ENCODE measurements around the gene MAN2A1.

MAN2A1 gene

DNA sequence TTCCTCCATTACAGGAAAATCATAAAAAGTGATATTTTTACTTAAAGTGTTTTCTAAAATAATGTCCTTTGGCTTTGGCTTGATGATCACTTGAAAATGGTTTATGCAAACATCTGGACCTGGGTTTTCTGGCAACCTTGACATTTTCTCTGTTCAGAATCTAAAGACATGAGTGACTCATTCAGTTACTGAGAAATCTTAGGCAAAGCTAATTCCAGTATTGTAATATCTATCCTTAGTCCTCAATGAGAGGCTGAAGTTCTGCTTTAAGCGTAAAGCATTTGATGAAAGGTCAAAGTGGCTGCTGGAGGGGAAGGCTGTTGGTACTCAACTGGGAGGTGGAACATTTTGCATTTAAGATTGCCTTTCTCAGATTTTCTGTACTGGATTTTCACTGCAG is 2.3 kb downstream of the MAN2A1 start:
- POLR2A ChIA-PET, result no interaction called here
- H3K36me3 ChIP-seq (ENCODE audit: control insufficient read depth in 2 of 2, insufficient read depth in 1 of 2, low read length in 2 of 2), result no peaks in the 10 kb centered on the region
- H3K4me3 ChIP-seq (ENCODE audit: low read depth, low read length), result peak overlapping the region; percentile 94; the same call in 1 of the 2 replicates
- TF ChIP-seq BCL11A (tag by site-specific recombination; IDR thresholded peaks at IDR 0.05; ENCODE audit: low read depth), result no peak
- TF ChIP-seq PRDM6 (tag by site-specific recombination; IDR thresholded peaks at IDR 0.05), result peak; percentile 58
- H3K4me1 ChIP-seq (ENCODE audit: control insufficient read depth, insufficient read depth, low read length), result peaks cover 20% of the 10 kb centered on the region
- CTCF ChIA-PET, result interaction anchor here (0.8 to 1.0 kb wide), 2 partner anchors 10 to 144 kb away, joined by 3 to 4 read pairs; no protein-coding TSS in a partner anchor
- H3K27ac ChIP-seq (ENCODE audit: extremely low read depth, low read depth, low read length), result no peak overlapping the region
- no peaks in the 10 kb centered on the region for H3K9me3 ChIP-seq (ENCODE audit: control insufficient read depth, insufficient read depth, low read depth, low read length)

- H3K27ac ChIP-seq (ENCODE audit: extremely low read depth, low read depth, low read length), result no peak overlapping the region
- no peak overlapping the region for H3K4me3 ChIP-seq (ENCODE audit: low read depth, low read length)
- POLR2A ChIA-PET, result no interaction called here
- CTCF ChIA-PET, result no interaction called here
- no peaks in the 10 kb centered on the region for H3K9me3 ChIP-seq (ENCODE audit: control insufficient read depth, insufficient read depth, low read depth, low read length)
- H3K4me1 ChIP-seq (ENCODE audit: control insufficient read depth, insufficient read depth, low read length), result peaks cover 24% of the 10 kb centered on the region
- H3K36me3 ChIP-seq (ENCODE audit: control insufficient read depth in 2 of 2, insufficient read depth in 1 of 2, low read length in 2 of 2), result no peaks in the 10 kb centered on the region
- TF ChIP-seq ZNF768 (tag by site-specific recombination; IDR thresholded peaks at IDR 0.05) (no peak), ZBTB21 (tag by site-specific recombination; IDR thresholded peaks at IDR 0.05) (no peak), ZNF600 (tag by site-specific recombination; IDR thresholded peaks at IDR 0.05) (peak; percentile 74; the same call in 1 of the 2 replicates), ZNF146 (tag by site-specific recombination; IDR thresholded peaks at IDR 0.05) (no peak), MYNN (tag by site-specific recombination; IDR thresholded peaks at IDR 0.05; ENCODE audit: borderline replicate concordance) (peak; percentile 91), GLIS1 (tag by site-specific recombination; IDR thresholded peaks at IDR 0.05) (peak; percentile 60; the same call in 1 of the 2 replicates), ZNF211 (tag by site-specific recombination; IDR thresholded peaks at IDR 0.05; ENCODE audit: low read depth) (no peak), HOXA7 (CRISPR knock-in tag; IDR thresholded peaks at IDR 0.05; ENCODE audit: borderline replicate concordance) (no peak), ZBTB26 (tag by site-specific recombination; optimal IDR thresholded peaks at IDR 0.05) (no peak), ZNF521 (tag by site-specific recombination; IDR thresholded peaks at IDR 0.05) (no peak), ZNF558 (tag by site-specific recombination; IDR thresholded peaks at IDR 0.05) (no peak), ZIC2 (tag by site-specific recombination; IDR thresholded peaks at IDR 0.05) (peak; percentile 45), ZNF791 (tag by site-specific recombination; IDR thresholded peaks at IDR 0.05) (no peak), ZBTB20 (tag by site-specific recombination; IDR thresholded peaks at IDR 0.05) (no peak)
- TF ChIP-seq, protein P1, sequence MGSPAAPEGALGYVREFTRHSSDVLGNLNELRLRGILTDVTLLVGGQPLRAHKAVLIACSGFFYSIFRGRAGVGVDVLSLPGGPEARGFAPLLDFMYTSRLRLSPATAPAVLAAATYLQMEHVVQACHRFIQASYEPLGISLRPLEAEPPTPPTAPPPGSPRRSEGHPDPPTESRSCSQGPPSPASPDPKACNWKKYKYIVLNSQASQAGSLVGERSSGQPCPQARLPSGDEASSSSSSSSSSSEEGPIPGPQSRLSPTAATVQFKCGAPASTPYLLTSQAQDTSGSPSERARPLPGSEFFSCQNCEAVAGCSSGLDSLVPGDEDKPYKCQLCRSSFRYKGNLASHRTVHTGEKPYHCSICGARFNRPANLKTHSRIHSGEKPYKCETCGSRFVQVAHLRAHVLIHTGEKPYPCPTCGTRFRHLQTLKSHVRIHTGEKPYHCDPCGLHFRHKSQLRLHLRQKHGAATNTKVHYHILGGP (tag by site-specific recombination; IDR thresholded peaks at IDR 0.05), result no peak
- TF ChIP-seq, protein P2, sequence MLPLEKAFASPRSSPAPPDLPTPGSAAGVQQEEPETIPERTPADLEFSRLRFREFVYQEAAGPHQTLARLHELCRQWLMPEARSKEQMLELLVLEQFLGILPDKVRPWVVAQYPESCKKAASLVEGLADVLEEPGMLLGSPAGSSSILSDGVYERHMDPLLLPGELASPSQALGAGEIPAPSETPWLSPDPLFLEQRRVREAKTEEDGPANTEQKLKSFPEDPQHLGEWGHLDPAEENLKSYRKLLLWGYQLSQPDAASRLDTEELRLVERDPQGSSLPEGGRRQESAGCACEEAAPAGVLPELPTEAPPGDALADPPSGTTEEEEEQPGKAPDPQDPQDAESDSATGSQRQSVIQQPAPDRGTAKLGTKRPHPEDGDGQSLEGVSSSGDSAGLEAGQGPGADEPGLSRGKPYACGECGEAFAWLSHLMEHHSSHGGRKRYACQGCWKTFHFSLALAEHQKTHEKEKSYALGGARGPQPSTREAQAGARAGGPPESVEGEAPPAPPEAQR (tag by site-specific recombination; IDR thresholded peaks at IDR 0.05), result no peak
Observed at GRCh38 chr5:109692852-109693251, 3.1 kb downstream of the MAN2A1 start.
